ENCODE data around the gene PTOV1.

Gene PTOV1

DNA sequence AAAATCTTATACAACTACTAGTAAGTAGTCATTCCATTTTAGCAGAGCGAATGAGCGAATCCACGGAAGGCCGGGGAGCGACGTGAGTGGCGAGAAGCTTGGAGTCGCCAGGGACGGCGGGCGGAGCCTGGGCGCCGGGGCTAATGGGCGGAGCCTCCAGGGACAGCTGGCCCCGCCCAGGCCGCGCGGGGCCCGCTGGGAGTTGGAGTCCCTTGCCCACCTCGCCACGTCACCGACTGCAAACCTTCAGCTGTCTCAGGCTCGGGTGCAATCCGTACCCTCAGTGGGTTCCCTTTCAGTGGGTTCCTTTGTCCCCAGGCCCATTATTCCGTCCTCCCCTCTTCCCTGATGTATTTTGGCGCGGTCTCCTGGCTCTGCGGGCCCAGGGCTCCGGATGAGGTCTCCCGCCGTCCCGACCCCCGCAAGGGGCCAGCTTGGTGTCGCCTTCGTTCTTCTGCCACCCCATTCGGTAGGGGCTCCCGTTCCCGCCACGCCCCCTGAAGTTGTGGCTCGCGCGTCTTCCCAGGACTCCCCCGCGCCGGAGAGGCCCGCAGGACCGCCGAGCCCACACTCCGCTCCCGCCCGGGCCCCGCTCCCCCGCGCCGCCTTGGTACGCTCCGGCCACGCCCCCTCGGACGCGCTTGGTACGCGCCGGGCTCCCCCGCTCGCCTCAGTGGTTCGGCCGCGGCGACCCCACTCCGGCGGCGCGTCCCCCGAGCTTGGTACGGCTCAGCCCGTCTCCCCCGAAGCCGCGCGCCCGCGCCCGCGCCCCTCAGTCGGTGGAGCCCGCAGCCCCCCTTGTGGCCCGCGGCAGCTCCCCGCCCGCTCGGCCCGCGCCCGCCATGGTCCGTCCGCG, at the start of gene PTOV1:
PTOV1 (plus strand) TSS at position 673 of the 856 bp plus-strand sequence.
- TF ChIP-seq, protein P1, sequence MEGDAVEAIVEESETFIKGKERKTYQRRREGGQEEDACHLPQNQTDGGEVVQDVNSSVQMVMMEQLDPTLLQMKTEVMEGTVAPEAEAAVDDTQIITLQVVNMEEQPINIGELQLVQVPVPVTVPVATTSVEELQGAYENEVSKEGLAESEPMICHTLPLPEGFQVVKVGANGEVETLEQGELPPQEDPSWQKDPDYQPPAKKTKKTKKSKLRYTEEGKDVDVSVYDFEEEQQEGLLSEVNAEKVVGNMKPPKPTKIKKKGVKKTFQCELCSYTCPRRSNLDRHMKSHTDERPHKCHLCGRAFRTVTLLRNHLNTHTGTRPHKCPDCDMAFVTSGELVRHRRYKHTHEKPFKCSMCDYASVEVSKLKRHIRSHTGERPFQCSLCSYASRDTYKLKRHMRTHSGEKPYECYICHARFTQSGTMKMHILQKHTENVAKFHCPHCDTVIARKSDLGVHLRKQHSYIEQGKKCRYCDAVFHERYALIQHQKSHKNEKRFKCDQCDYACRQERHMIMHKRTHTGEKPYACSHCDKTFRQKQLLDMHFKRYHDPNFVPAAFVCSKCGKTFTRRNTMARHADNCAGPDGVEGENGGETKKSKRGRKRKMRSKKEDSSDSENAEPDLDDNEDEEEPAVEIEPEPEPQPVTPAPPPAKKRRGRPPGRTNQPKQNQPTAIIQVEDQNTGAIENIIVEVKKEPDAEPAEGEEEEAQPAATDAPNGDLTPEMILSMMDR (IDR thresholded peaks at IDR 0.05) = no peak
- TF ChIP-seq ZFX (IDR thresholded peaks at IDR 0.05; ENCODE audit: borderline replicate concordance) = no peak

DNA sequence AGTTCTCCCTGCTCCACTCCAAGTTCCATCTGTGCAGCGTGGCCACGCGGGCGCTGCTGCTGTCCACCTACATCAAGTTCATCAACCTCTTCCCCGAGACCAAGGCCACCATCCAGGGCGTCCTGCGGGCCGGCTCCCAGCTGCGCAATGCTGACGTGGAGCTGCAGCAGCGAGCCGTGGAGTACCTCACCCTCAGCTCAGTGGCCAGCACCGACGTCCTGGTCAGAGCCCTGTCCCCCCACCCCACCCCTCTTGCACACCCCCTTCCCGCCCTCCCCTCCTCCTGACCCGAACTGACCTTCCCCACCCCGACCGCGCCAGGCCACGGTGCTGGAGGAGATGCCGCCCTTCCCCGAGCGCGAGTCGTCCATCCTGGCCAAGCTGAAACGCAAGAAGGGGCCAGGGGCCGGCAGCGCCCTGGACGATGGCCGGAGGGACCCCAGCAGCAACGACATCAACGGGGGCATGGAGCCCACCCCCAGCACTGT, 49.5 kb upstream of the PTOV1 start:
- peak overlapping the region; percentile 85 for H3K27ac ChIP-seq
- TF ChIP-seq ZFX (IDR thresholded peaks at IDR 0.05; ENCODE audit: borderline replicate concordance) = no peak
- TF ChIP-seq, protein P1 (IDR thresholded peaks at IDR 0.05) = no peak

More for the DNA sequence above, at the start of gene PTOV1:
- peak within 1 kb of the TSS; percentile 96 for H3K27ac ChIP-seq

DNA sequence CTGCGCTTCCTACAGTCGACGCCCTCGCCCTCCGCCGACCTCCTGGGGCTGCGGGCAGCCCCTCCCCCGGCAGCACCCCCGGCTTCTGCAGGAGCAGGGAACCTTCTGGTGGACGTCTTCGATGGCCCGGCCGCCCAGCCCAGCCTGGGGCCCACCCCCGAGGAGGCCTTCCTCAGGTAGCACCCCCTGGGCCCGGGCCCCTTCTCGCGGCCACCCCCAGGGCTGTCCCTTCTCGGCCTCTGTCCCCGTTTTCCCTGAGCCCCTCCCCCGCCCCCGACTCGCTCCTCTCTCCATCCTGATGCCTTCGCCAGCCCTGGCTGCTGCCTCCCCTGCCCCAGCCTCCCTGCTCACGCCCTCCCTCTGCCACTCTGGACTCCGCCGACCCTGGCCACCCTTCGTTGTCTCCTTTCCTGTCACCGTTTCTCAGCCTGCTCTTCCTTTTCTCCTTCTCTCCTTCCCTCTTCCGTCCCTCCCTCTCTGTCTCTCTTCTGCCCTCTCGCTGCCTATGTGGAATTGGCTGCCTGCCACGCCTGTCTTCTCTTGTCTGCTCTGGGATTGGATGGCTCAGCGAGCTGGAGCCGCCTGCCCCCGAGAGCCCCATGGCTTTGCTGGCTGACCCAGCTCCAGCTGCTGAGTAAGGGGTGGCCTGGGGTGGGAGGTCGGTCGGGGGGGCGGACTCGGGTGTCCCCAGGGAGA, 48.8 kb upstream of the PTOV1 start:
- H3K27ac ChIP-seq = peak overlapping the region; percentile 85

DNA sequence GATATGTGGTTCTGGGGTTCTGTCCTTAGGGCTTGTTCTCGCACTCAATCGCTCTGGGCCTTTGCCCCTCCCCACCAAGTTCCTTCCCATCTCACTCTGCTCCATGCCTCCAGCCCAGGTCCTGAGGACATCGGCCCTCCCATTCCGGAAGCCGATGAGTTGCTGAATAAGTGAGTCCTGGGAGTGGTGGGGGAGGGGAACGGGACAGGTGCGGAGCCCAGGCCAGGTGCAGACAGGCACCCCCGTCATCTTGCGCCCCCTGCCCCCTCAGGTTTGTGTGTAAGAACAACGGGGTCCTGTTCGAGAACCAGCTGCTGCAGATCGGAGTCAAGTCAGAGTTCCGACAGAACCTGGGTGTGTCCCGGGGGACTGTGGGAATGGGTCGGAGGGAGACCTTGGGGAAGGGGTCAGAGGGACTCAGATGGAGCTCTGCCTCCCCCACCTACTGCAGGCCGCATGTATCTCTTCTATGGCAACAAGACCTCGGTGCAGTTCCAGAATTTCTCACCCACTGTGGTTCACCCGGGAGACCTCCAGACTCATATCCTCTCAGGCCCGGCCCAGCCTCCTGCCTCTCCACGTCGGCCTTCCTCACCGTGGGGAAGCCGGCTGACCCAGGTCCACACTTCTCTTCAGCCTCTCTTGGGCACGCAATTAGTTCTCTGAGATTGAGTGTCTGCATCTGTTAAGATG, 48.0 kb upstream of the PTOV1 start:
- peak overlapping the region; percentile 85 for H3K27ac ChIP-seq
- TF ChIP-seq, protein P1 (IDR thresholded peaks at IDR 0.05) = no peak
- no peak for TF ChIP-seq ZFX (IDR thresholded peaks at IDR 0.05; ENCODE audit: borderline replicate concordance)

More for the DNA sequence above, 48.8 kb upstream of the PTOV1 start:
- no peak for TF ChIP-seq ZFX (IDR thresholded peaks at IDR 0.05; ENCODE audit: borderline replicate concordance)
- TF ChIP-seq, protein P1 (IDR thresholded peaks at IDR 0.05) = peak; percentile 30

DNA sequence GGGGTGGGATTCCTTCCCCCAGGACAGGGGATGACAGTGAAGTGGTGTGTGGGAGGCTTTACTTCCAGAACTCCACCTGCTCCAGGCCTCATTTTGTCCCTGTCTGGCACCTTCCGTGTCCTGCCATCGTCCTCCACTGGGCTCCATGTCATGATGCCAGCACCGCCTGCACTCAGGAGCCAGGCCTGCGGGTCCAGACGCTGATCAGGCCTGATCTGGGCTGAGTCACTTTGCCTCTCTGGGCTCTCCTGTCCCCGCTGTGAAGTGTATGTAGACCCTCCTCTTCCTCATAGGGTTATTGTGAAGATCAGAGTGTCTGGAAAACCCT, 47.5 kb upstream of the PTOV1 start:
- peak overlapping the region; percentile 85 for H3K27ac ChIP-seq
- TF ChIP-seq, protein P1 (IDR thresholded peaks at IDR 0.05) = no peak
- no peak for TF ChIP-seq ZFX (IDR thresholded peaks at IDR 0.05; ENCODE audit: borderline replicate concordance)

DNA sequence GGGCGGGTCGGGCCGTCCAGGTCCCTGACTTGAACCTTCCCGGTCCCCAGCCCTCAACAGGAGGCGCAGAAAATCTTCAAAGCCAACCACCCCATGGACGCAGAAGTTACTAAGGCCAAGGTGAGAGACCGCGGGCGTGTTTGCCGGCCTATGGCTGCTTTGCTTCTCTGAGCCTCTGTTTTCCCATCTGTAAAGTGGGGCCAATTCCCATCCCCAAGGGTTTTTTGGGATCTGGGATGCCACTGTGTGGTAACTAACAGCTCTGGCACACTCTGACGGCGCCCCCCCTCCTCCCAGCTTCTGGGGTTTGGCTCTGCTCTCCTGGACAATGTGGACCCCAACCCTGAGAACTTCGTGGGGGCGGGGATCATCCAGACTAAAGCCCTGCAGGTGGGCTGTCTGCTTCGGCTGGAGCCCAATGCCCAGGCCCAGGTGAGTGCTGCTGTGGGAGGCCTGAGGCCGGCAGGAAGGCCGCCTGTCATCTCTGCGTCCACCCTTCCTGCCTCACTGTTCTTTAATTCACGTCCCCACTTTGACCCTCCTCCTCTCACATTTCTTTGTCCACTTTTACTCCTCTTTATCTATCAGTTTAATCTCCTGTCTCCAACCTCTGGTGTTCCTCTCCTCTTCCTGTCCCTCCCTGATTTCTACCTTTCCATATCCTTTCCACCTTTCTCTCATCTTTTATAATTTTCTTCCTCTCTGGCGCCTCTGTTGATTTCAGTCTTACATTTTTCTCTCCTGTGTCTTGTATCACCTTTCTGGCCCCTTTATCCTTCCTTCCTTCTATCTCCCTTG, 44.9 kb upstream of the PTOV1 start:
- peak overlapping the region; percentile 85 for H3K27ac ChIP-seq
- TF ChIP-seq, protein P1 (IDR thresholded peaks at IDR 0.05) = no peak
- TF ChIP-seq ZFX (IDR thresholded peaks at IDR 0.05; ENCODE audit: borderline replicate concordance) = no peak

Measured in 22Rv1 (cell line).